GM19193 (cell line): ENCODE measurements around the gene FNDC1.

Source experiments
- POLR2A ChIP-seq: IDR thresholded peaks from 4 replicates; pipeline ENCODE4 v1.6.1; 2011; ENCODE audit not compliant: insufficient read depth, insufficient read length; ENCODE audit errors: extremely low read depth

FNDC1 gene

GRCh38 chr6:159259441-159260125, 90.4 kb downstream of the FNDC1 start:
- no peak for TF ChIP-seq POLR2A

- TF ChIP-seq POLR2A: no peak
Measured at GRCh38 chr6:159260208-159260607, 91.0 kb downstream of the FNDC1 start.

- no peak for TF ChIP-seq POLR2A
Measured at GRCh38 chr6:159261995-159262394, 92.8 kb downstream of the FNDC1 start.

- no peak for TF ChIP-seq POLR2A
Measured at GRCh38 chr6:159262586-159262985, 93.4 kb downstream of the FNDC1 start.

- TF ChIP-seq POLR2A: no peak
Measured at GRCh38 chr6:159267165-159267564, 98.0 kb downstream of the FNDC1 start.

- no peak for TF ChIP-seq POLR2A
Measured at GRCh38 chr6:159268511-159268910, 99.3 kb downstream of the FNDC1 start.

GRCh38 chr6:159271257-159271656, 102.1 kb downstream of the FNDC1 start:
- TF ChIP-seq POLR2A: no peak

- no peak for TF ChIP-seq POLR2A
Measured at GRCh38 chr6:159278626-159279025, 109.4 kb downstream of the FNDC1 start.

GRCh38 chr6:159279790-159280277, 110.6 kb downstream of the FNDC1 start:
- no peak for TF ChIP-seq POLR2A

GRCh38 chr6:159282421-159282820, 113.2 kb downstream of the FNDC1 start:
- no peak for TF ChIP-seq POLR2A

- TF ChIP-seq POLR2A: no peak
Measured at GRCh38 chr6:159298840-159299239, 129.6 kb downstream of the FNDC1 start.

- no peak for TF ChIP-seq POLR2A
Measured at GRCh38 chr6:159299566-159299965, 130.4 kb downstream of the FNDC1 start.

GRCh38 chr6:159301277-159301676, 132.1 kb downstream of the FNDC1 start:
- TF ChIP-seq POLR2A: no peak

- no peak for TF ChIP-seq POLR2A
Measured at GRCh38 chr6:159301810-159302593, 132.8 kb downstream of the FNDC1 start.

- no peak for TF ChIP-seq POLR2A
Measured at GRCh38 chr6:159302594-159302992, 133.4 kb downstream of the FNDC1 start.

- no peak for TF ChIP-seq POLR2A
Measured at GRCh38 chr6:159303159-159303558, 134.0 kb downstream of the FNDC1 start.
